H9 (cell line): ENCODE data around the gene SEPTIN7. TPM values are rescaled to one million over a fixed set of nuclear protein-coding genes. Genes with fewer than 3 reads are reported as not detected.

Experiments
- DNase-seq: peaks from one replicate; pipeline ENCODE4 v3.0.0-alpha.2; 2017
- H2AFZ ChIP-seq: one replicate; pipeline ENCODE4 v1.6.1; 2013; ENCODE audit warnings: mild to moderate bottlenecking, low read length, control low read depth, moderate library complexity
- H2AK5ac ChIP-seq: 2 replicates; pipeline ENCODE4 v1.6.1; 2013; ENCODE audit warnings: low read length, control low read depth, mixed read lengths; ENCODE audit not compliant: insufficient read length
- H2BK120ac ChIP-seq: one replicate; pipeline ENCODE4 v1.6.1; 2013; ENCODE audit warnings: low read depth, mild to moderate bottlenecking, low read length, control low read depth, inconsistent platforms; ENCODE audit not compliant: poor library complexity, severe bottlenecking
- H2BK12ac ChIP-seq: 2 replicates; pipeline ENCODE4 v1.6.1; 2013; ENCODE audit warnings: low read length, control low read depth, mixed read lengths, low read depth; ENCODE audit not compliant: insufficient read length
- H2BK15ac ChIP-seq: 2 replicates; pipeline ENCODE4 v1.6.1; 2013; ENCODE audit warnings: low read depth, low read length, control low read depth
- H2BK20ac ChIP-seq: one replicate; pipeline ENCODE4 v1.6.1; 2013; ENCODE audit warnings: low read depth, mild to moderate bottlenecking, low read length, control low read depth, inconsistent platforms; ENCODE audit not compliant: poor library complexity, severe bottlenecking
- H2BK5ac ChIP-seq: 2 replicates; pipeline ENCODE4 v1.6.1; 2013; ENCODE audit warnings: low read length, control low read depth, mixed read lengths; ENCODE audit not compliant: insufficient read length
- H3K14ac ChIP-seq: 2 replicates; pipeline ENCODE4 v1.6.1; 2013; ENCODE audit warnings: low read length, control low read depth; ENCODE audit not compliant: insufficient read depth
- H3K18ac ChIP-seq: 2 replicates; pipeline ENCODE4 v1.6.1; 2013; ENCODE audit warnings: low read depth, mild to moderate bottlenecking, mixed read lengths, low read length, control low read depth; ENCODE audit not compliant: insufficient read length
- H3K23ac ChIP-seq: 2 replicates; pipeline ENCODE4 v1.6.1; 2013; ENCODE audit warnings: low read length, control low read depth, mixed read lengths, low read depth; ENCODE audit not compliant: insufficient read length
- H3K23me2 ChIP-seq: 2 replicates; pipeline ENCODE4 v1.6.1; 2013; ENCODE audit warnings: low read depth, mild to moderate bottlenecking, mixed read lengths, low read length, control low read depth; ENCODE audit not compliant: insufficient read length, poor library complexity, severe bottlenecking
- H3K27ac ChIP-seq: 2 replicates; pipeline ENCODE4 v1.5.1; 2013; ENCODE audit warnings: low read length, control low read depth, mixed read lengths, low read depth; ENCODE audit not compliant: insufficient read length
- H3K27me3 ChIP-seq: 2 replicates; pipeline ENCODE4 v1.6.1; 2013; ENCODE audit warnings: low read length, control low read depth, inconsistent platforms; ENCODE audit not compliant: insufficient read depth
- H3K4ac ChIP-seq: 2 replicates; pipeline ENCODE4 v1.6.1; 2013; ENCODE audit warnings: low read depth, mild to moderate bottlenecking, control low read depth, inconsistent platforms, low read length, moderate library complexity
- H3K4me1 ChIP-seq: 2 replicates; pipeline ENCODE4 v1.6.1; 2013; ENCODE audit warnings: low read length, control low read depth, inconsistent platforms; ENCODE audit not compliant: insufficient read depth
- H3K4me2 ChIP-seq: 2 replicates; pipeline ENCODE4 v1.6.1; 2013; ENCODE audit warnings: low read length, control low read depth, mixed read lengths; ENCODE audit not compliant: insufficient read length, insufficient read depth
- H3K56ac ChIP-seq: 2 replicates; pipeline ENCODE4 v1.6.1; 2013; ENCODE audit warnings: low read depth, mild to moderate bottlenecking, mixed read lengths, low read length, control low read depth; ENCODE audit not compliant: insufficient read length
- H3K79me1 ChIP-seq: 2 replicates; pipeline ENCODE4 v1.6.1; 2013; ENCODE audit warnings: low read depth, mild to moderate bottlenecking, moderate library complexity, low read length, control low read depth, inconsistent platforms; ENCODE audit not compliant: insufficient read depth, poor library complexity, severe bottlenecking
- H3K79me2 ChIP-seq: 2 replicates; pipeline ENCODE4 v1.6.1; 2013; ENCODE audit warnings: low read length, control low read depth, inconsistent platforms; ENCODE audit not compliant: insufficient read depth
- H3K9ac ChIP-seq: 2 replicates; pipeline ENCODE4 v1.6.1; 2013; ENCODE audit warnings: low read length, control low read depth, mixed read lengths; ENCODE audit not compliant: insufficient read length; ENCODE audit errors: extremely low read depth
- H3K9me3 ChIP-seq: one replicate; pipeline ENCODE4 v1.6.1; 2013; ENCODE audit warnings: low read depth, low read length, inconsistent platforms; ENCODE audit not compliant: control insufficient read depth
- H3T11ph ChIP-seq: one replicate; pipeline ENCODE4 v1.6.1; 2013; ENCODE audit warnings: mild to moderate bottlenecking, low read length, control low read depth, inconsistent platforms
- H4K20me1 ChIP-seq: one replicate; pipeline ENCODE4 v1.6.1; 2013; ENCODE audit not compliant: control insufficient read depth, insufficient read length, insufficient read depth
- H4K5ac ChIP-seq: 2 replicates; pipeline ENCODE4 v1.6.1; 2013; ENCODE audit warnings: low read depth, mild to moderate bottlenecking, mixed read lengths, low read length, control low read depth; ENCODE audit not compliant: insufficient read length
- H4K8ac ChIP-seq: replicated peaks from 2 replicates; pipeline ENCODE4 v1.6.1; 2013; ENCODE audit warnings: low read length, control low read depth, mixed read lengths, low read depth; ENCODE audit not compliant: insufficient read length
- H4K91ac ChIP-seq: 2 replicates; pipeline ENCODE4 v1.6.1; 2013; ENCODE audit warnings: low read depth, mild to moderate bottlenecking, moderate library complexity, mixed read lengths, low read length, control low read depth; ENCODE audit not compliant: insufficient read length
- H3K27ac Mint-ChIP-seq, 3 experiments: 2 replicates in 2 of 3; 3 replicates in 1 of 3; pipeline ENCODE4 v1.8.0; 2020 to 2021; ENCODE audit warnings: mixed read lengths in 3 of 3, mild to moderate bottlenecking in 1 of 3, moderate library complexity in 1 of 3
- H3K27me3 Mint-ChIP-seq: 2 replicates; pipeline ENCODE4 v1.8.0; 2021; ENCODE audit warnings: low read depth, mild to moderate bottlenecking, moderate library complexity, mixed read lengths
- H3K36me3 Mint-ChIP-seq, 3 experiments: 2 replicates in 2 of 3; 3 replicates in 1 of 3; pipeline ENCODE4 v1.8.0; 2020 to 2021; ENCODE audit warnings: low read depth in 3 of 3, mixed read lengths in 3 of 3; ENCODE audit not compliant: insufficient read depth in 1 of 3
- H3K4me1 Mint-ChIP-seq, 2 experiments: 2 replicates each; pipeline ENCODE4 v1.8.0; 2020; ENCODE audit warnings: mixed read lengths in 2 of 2
- H3K4me3 Mint-ChIP-seq, 2 experiments: 2 replicates in 1 of 2; 3 replicates in 1 of 2; pipeline ENCODE4 v1.8.0; 2020 to 2021; ENCODE audit warnings: mild to moderate bottlenecking in 2 of 2, mixed read lengths in 2 of 2, moderate library complexity in 1 of 2
- H3K9me3 Mint-ChIP-seq, 2 experiments: 2 replicates in 1 of 2; 3 replicates in 1 of 2; pipeline ENCODE4 v1.8.0; 2020; ENCODE audit warnings: mild to moderate bottlenecking in 2 of 2, mixed read lengths in 2 of 2, moderate library complexity in 1 of 2
- WGBS: extraction: QIAGEN DNeasy Blood & Tissue Kit; methylation state at CpG from one replicate; pipeline ENCODE4 v1.1.7; 2013; ENCODE audit warnings: missing lambda C conversion rate, low lambda C conversion rate, mixed read lengths; ENCODE audit not compliant: insufficient read length; ENCODE audit errors: extremely low coverage; 5-methylcytosine and 5-hydroxymethylcytosine counted together
- total RNA-seq: library from RNA; stranded (reverse); gene quantifications from 2 replicates; pipeline ENCODE4 v1.2.1, GENCODE V29; 2021
- TF ChIP-seq, protein P1 (sequence below): fragments of 200-600 bp; sonication (generic); conservative IDR thresholded peaks from 3 replicates; pipeline ENCODE4 v1.8.0; 2021; ENCODE audit warnings: antibody characterized with exemption, mild to moderate bottlenecking

The SEPTIN7 gene
- total RNA-seq, 1 experiment from 2014 or later: 184 TPM

DNA sequence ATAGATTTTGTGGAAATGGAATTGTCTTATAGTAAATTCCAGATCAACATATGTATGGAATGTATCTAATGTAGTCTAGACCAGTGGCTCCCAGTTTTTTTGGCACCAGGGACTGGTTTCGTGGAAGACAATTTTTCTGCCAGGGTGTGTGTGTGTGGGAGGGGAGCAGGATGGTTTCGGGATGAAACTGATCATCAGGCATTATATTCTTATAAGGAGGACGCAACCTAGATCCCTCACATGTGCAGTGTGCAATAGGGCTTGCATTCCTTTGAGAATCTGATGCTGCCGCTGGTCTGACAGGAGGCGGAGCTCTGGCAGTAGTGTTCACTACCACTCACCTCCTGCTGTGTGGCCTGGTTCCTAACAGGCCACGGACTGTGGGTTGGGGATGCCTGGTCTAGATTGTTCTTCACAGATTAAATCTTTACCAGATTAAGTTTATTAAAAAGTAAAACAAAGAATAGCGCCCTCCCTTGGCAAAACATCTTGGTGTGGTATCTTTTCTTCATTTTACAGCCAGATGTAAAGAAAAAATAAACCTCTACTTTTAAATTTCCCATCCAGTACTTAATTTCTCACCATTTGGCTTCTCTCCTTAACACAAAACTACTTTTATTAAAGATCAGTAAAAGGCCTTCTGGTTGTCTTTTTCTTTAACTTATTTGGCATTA, 48.4 kb downstream of the SEPTIN7 start:
- no peaks in the 10 kb centered on the region for H3K27me3 Mint-ChIP-seq
- H3K14ac ChIP-seq: no peak overlapping the region
- H3K79me2 ChIP-seq: peaks cover 2% of the 10 kb centered on the region; the same call in 1 of the 2 replicates
- H3K23ac ChIP-seq: no peak overlapping the region
- H2AFZ ChIP-seq: no peak overlapping the region
- no peaks in the 10 kb centered on the region for H3K23me2 ChIP-seq
- H3K4me2 ChIP-seq: no peak overlapping the region
- H2BK5ac ChIP-seq: no peak overlapping the region
- H2AK5ac ChIP-seq: no peak overlapping the region
- H3T11ph ChIP-seq: no peak overlapping the region
- H3K9me3 ChIP-seq: no peaks in the 10 kb centered on the region
- DNase-seq: no peak
- no peak overlapping the region for H3K4ac ChIP-seq
- H2BK15ac ChIP-seq: no peak overlapping the region
- no peak overlapping the region for H4K5ac ChIP-seq
- H3K79me1 ChIP-seq: peaks cover 2% of the 10 kb centered on the region
- no peak overlapping the region for H3K56ac ChIP-seq
- no peaks in the 10 kb centered on the region for H4K20me1 ChIP-seq
- H2BK12ac ChIP-seq: no peak overlapping the region
- H3K9me3 Mint-ChIP-seq: no peaks in the 10 kb centered on the region
- no peak overlapping the region for H3K9ac ChIP-seq
- H4K91ac ChIP-seq: no peak overlapping the region
- H4K8ac ChIP-seq: no peak overlapping the region
- no CpG with 5 or more reads among the region's 7 CpGs for WGBS
- H3K36me3 Mint-ChIP-seq: peaks cover 8 to 26% (median 21%) of the 10 kb centered on the region in 3 experiments; a peak in 6 of 7 replicates
- H2BK120ac ChIP-seq: no peak overlapping the region
- H3K4me3 Mint-ChIP-seq: no peak overlapping the region
- H3K27ac ChIP-seq: no peak overlapping the region
- no peak overlapping the region for H3K27ac Mint-ChIP-seq
- H3K4me1 ChIP-seq: no peaks in the 10 kb centered on the region
- TF ChIP-seq, protein P1, sequence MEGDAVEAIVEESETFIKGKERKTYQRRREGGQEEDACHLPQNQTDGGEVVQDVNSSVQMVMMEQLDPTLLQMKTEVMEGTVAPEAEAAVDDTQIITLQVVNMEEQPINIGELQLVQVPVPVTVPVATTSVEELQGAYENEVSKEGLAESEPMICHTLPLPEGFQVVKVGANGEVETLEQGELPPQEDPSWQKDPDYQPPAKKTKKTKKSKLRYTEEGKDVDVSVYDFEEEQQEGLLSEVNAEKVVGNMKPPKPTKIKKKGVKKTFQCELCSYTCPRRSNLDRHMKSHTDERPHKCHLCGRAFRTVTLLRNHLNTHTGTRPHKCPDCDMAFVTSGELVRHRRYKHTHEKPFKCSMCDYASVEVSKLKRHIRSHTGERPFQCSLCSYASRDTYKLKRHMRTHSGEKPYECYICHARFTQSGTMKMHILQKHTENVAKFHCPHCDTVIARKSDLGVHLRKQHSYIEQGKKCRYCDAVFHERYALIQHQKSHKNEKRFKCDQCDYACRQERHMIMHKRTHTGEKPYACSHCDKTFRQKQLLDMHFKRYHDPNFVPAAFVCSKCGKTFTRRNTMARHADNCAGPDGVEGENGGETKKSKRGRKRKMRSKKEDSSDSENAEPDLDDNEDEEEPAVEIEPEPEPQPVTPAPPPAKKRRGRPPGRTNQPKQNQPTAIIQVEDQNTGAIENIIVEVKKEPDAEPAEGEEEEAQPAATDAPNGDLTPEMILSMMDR: no peak; the same call in 2 of the 3 replicates
- no peak overlapping the region for H3K18ac ChIP-seq
- H3K27me3 ChIP-seq: no peaks in the 10 kb centered on the region
- H3K4me1 Mint-ChIP-seq: peaks cover 8 to 11% of the 10 kb centered on the region in 2 experiments; a peak in 3 of 4 replicates
- H2BK20ac ChIP-seq: no peak overlapping the region
